Left renal cortex interstitium (tissue), 4 donors: Measurements from ENCODE around the gene CTSZ. TPM values are rescaled to one million over a fixed set of nuclear protein-coding genes. Genes with fewer than 3 reads are reported as not detected.
"Not testable (repeated sequence)": the region's sequence is repeated elsewhere in the genome, so short reads cannot be mapped to it uniquely, and the experiment has no call there.

Experiments
- DNase-seq, 4 donors: peaks; one replicate each; pipeline ENCODE4 v3.0.0-alpha.2; 2013; ENCODE audit warnings: low read depth in 4 of 4, low spot score in 2 of 4, missing footprints in 1 of 4
- polyA plus RNA-seq, 4 donors: library from polyadenylated mRNA; unstranded; fragments of 120-200 nt; gene quantifications; one replicate each; pipeline ENCODE4 v1.2.1, GENCODE V29; 2013; ENCODE audit not compliant: insufficient read length in 4 of 4

The CTSZ gene
- polyA plus RNA-seq, 4 donors = 76.9 to 85.1 (median 80.6) TPM

- no peak for DNase-seq
Measured at GRCh38 chr20:58950603-58951002, 56.5 kb downstream of the CTSZ start.

- DNase-seq = not testable (repeated sequence)
Measured at GRCh38 chr20:58947797-58948388, 59.2 kb downstream of the CTSZ start.

DNA sequence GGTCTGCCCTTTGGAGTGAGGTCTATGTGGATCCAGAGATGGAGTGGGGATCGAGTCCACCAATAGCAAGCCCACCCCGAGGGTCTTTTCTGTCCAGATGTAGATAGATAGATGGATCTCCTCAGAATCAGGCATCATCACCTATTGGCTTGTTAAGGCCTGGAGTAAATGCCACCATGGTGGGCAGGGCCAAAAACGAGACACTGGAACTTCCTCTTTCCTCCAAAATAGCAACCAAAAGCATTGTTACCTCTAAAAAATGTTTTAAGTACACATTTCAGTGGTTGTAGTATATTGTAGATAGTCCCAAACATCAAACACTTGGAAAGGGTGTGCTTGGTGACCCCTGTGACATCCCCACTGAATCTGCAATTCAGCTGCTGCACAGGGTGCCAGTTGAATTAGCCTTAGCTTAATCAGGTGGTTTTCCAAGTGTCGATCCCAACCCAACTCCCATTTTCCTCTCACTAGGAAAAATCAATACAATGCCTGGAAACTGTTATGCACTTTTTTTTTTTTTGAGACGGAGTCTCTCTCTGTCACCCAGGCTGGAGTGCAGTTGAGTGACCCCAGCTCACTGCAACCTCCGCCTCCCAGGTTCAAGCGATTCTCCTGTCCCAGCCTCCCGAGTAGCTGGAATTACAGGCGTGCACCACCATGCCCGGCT, 61.0 kb downstream of the CTSZ start:
- no peak for DNase-seq

Other genes starting within 250 kb of the CTSZ start
- 1 to 10 TPM in 3 of 4 donors, under 1 TPM in 1; 0.64 to 2.1 (median 1.3) TPM for gene GNAS-AS1, start 156.4 kb downstream of the CTSZ start, polyA plus RNA-seq
- 1,000 to 10,000 TPM; 1,850 to 2,253 (median 2,031) TPM for gene GNAS, start 154.5 kb downstream of the CTSZ start, polyA plus RNA-seq
- 100 to 1,000 TPM; 108 to 159 (median 127) TPM for gene NELFCD, start 26.0 kb downstream of the CTSZ start, polyA plus RNA-seq
- 1 to 10 TPM; 1.7 to 3.2 (median 2.5) TPM for gene TUBB1, start 12.2 kb upstream of the CTSZ start, polyA plus RNA-seq
- gene ATP5F1E, start 25.1 kb upstream of the CTSZ start, polyA plus RNA-seq = 100 to 1,000 TPM; 168 to 242 (median 196) TPM
- gene PRELID3B, start 35.5 kb upstream of the CTSZ start, polyA plus RNA-seq = 10 to 100 TPM; 65.4 to 74.0 (median 70.4) TPM
- gene ZNF831, start 156.6 kb upstream of the CTSZ start, polyA plus RNA-seq = under 1 TPM; 0.08 to 0.13 (median 0.10) TPM